ENCODE data around the gene AQP12B. TPM values are rescaled to one million over a fixed set of nuclear protein-coding genes. Genes with fewer than 3 reads are reported as not detected.

The AQP12B gene
- total and polyA plus RNA-seq, 10 of the 15 experiments (the other 5 are each of a cell fraction or from before 2014, with no cell fraction given), result not detected

DNA sequence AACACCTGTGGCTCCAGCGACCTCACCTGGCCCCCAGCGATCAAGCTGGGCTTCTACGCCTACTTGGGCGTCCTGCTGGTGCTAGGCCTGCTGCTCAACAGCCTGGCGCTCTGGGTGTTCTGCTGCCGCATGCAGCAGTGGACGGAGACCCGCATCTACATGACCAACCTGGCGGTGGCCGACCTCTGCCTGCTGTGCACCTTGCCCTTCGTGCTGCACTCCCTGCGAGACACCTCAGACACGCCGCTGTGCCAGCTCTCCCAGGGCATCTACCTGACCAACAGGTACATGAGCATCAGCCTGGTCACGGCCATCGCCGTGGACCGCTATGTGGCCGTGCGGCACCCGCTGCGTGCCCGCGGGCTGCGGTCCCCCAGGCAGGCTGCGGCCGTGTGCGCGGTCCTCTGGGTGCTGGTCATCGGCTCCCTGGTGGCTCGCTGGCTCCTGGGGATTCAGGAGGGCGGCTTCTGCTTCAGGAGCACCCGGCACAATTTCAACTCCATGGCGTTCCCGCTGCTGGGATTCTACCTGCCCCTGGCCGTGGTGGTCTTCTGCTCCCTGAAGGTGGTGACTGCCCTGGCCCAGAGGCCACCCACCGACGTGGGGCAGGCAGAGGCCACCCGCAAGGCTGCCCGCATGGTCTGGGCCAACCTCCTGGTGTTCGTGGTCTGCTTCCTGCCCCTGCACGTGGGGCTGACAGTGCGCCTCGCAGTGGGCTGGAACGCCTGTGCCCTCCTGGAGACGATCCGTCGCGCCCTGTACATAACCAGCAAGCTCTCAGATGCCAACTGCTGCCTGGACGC lies 52.5 kb downstream of the AQP12B start:
- no peak for FAIRE-seq
- Histone ChIP-seq H3K27ac (ENCODE audit: control insufficient read depth, insufficient read depth) (no peak overlapping the region), H3K4me2 (ENCODE audit: control insufficient read depth, insufficient read depth) (no peak overlapping the region), H3K4me1 (ENCODE audit: control insufficient read depth, insufficient read depth, low read length) (peaks cover 10% of the 10 kb centered on the region), H3K9me3 (replicated peaks; ENCODE audit: control insufficient read depth, insufficient read depth, low read length) (peaks cover 2% of the 10 kb centered on the region; the same call in 1 of the 3 replicates), H3K27me3 (replicated peaks in 1 of 2; ENCODE audit: control insufficient read depth in 2 of 2, insufficient read depth in 2 of 2, low read length in 1 of 2) (no peaks in the 10 kb centered on the region), H2AFZ (ENCODE audit: control insufficient read depth, low read depth, low read length) (no peak overlapping the region), H3K36me3 (ENCODE audit: control insufficient read depth in 2 of 2, insufficient read depth in 2 of 2, low read length in 1 of 2) (no peaks in the 10 kb centered on the region), H3K9ac (ENCODE audit: control insufficient read depth, insufficient read depth, low read length) (no peak overlapping the region), H4K20me1 (ENCODE audit: control insufficient read depth, insufficient read depth) (no peaks in the 10 kb centered on the region), H3K79me2 (ENCODE audit: control insufficient read depth, insufficient read depth, low read length) (no peaks in the 10 kb centered on the region), H3K4me3 (no peak overlapping the region)
- ATAC-seq, result no peak
- TF ChIP-seq E2F4 (IDR thresholded peaks at IDR 0.05; ENCODE audit: low read depth, low read length) (no peak), ZZZ3 (IDR thresholded peaks at IDR 0.05; ENCODE audit: control insufficient read depth, insufficient read length, low read depth) (no peak), IKZF1 (conservative IDR thresholded peaks at IDR 0.05) (no peak), MTA2 (IDR thresholded peaks at IDR 0.05; ENCODE audit: low read depth) (no peak), CHD4 (IDR thresholded peaks at IDR 0.05) (no peak), MYC (IDR thresholded peaks at IDR 0.05; ENCODE audit: insufficient read depth, insufficient read length, insufficient replicate concordance, low read length, severe bottlenecking) (no peak), SKIL (IDR thresholded peaks at IDR 0.05; ENCODE audit: low read depth, poor library complexity, severe bottlenecking) (no peak), RB1 (IDR thresholded peaks at IDR 0.05; ENCODE audit: borderline replicate concordance) (no peak), HSF1 (IDR thresholded peaks at IDR 0.05; ENCODE audit: low read depth, low read length) (no peak), EP300 (IDR thresholded peaks at IDR 0.05; ENCODE audit: borderline replicate concordance in 1 of 2, control insufficient read depth in 1 of 2, low read depth in 2 of 2, low read length in 2 of 2) (no peak)
- in situ Hi-C loops (cut with MboI), result no loop called here
- SMC1A ChIA-PET (ENCODE audit: uncharacterized antibody, unreplicated experiment), result no interaction called here
- RAD21 ChIA-PET (ENCODE audit: unreplicated experiment), result interaction anchor here (1.7 kb wide), 1 partner anchor 116 kb away, joined by 8 read pairs; no protein-coding TSS in a partner anchor
- DNase-seq (ENCODE audit: low read depth, low spot score), result no peak
- no TSS peak for BruUV-seq (replicated peaks)
- 84% methylated on average over 49 of the region's 50 CpGs for WGBS (ENCODE audit: insufficient coverage, insufficient replicate concordance, low lambda C conversion rate, missing lambda C conversion rate)
- intact Hi-C loops (cut with micrococcal nuclease; ENCODE audit: unreplicated experiment), result no loop called here
- CTCF ChIA-PET, result no interaction called here
- POLR2A ChIA-PET, result no interaction called here
